CD4-positive, alpha-beta memory T cell (primary cell): ENCODE results near the gene SENP3. TPM values are rescaled to one million over a fixed set of nuclear protein-coding genes. Genes with fewer than 3 reads are reported as not detected.
A peak's percentile ranks its signal among the peaks of the same experiment; 100 is the strongest.

Source experiments
- CTCF ChIA-PET: fragments of 350-600 bp; sonication (Branson Sonifier 250); formaldehyde crosslinking; loops from one replicate; lab custom pipeline; 2021; ENCODE audit warnings: inconsistent platforms; ENCODE audit not compliant: partially characterized antibody; lab: Charles Lee
- POLR2A ChIA-PET: fragments of 350-600 bp; sonication (Branson Sonifier 250); formaldehyde crosslinking; loops from one replicate; lab custom pipeline; 2021; ENCODE audit not compliant: partially characterized antibody; lab: Charles Lee
- DNase-seq, 5 donors: peaks; one replicate each; pipeline versions ENCODE4 v3.0.0 to v3.0.0-alpha.2; 2020 to 2022; ENCODE audit warnings: mixed read lengths in 1 of 5
- H3K27ac ChIP-seq: one replicate; pipeline ENCODE4 v1.7.0; 2013; ENCODE audit warnings: low read depth, low read length
- H3K27me3 ChIP-seq: 2 replicates; pipeline ENCODE4 v1.7.0; 2013; ENCODE audit warnings: mild to moderate bottlenecking, low read length, moderate library complexity; ENCODE audit not compliant: insufficient read depth
- H3K36me3 ChIP-seq: 2 replicates; pipeline ENCODE4 v1.7.0; 2013; ENCODE audit warnings: mild to moderate bottlenecking, low read length, moderate library complexity; ENCODE audit not compliant: insufficient read depth
- H3K4me1 ChIP-seq: 2 replicates; pipeline ENCODE4 v1.7.0; 2013; ENCODE audit warnings: mild to moderate bottlenecking, low read length, moderate library complexity; ENCODE audit not compliant: insufficient read depth
- H3K4me3 ChIP-seq, 2 donors: one replicate each; pipeline ENCODE4 v1.7.0; 2013; ENCODE audit warnings: low read length in 2 of 2, mild to moderate bottlenecking in 1 of 2
- H3K9me3 ChIP-seq, 2 donors: one replicate each; pipeline ENCODE4 v1.7.0; 2013; ENCODE audit warnings: low read length in 2 of 2, control low read depth in 1 of 2; ENCODE audit not compliant: control insufficient read depth in 1 of 2
- H3K27ac Mint-ChIP-seq, 7 donors: one replicate each; pipeline ENCODE4 v1.8.0; 2020 to 2021; ENCODE audit warnings: mixed read lengths in 7 of 7, mild to moderate bottlenecking in 6 of 7, inconsistent platforms in 3 of 7, moderate library complexity in 3 of 7
- H3K27me3 Mint-ChIP-seq, 2 donors: one replicate each; pipeline ENCODE4 v1.8.0; 2020 to 2021; ENCODE audit warnings: mixed read lengths in 2 of 2
- H3K36me3 Mint-ChIP-seq, 2 donors: one replicate each; pipeline ENCODE4 v1.8.0; 2020 to 2021; ENCODE audit warnings: mixed read lengths in 2 of 2, inconsistent platforms in 1 of 2, mild to moderate bottlenecking in 1 of 2
- H3K4me1 Mint-ChIP-seq, 4 donors: one replicate each; pipeline ENCODE4 v1.8.0; 2020 to 2021; ENCODE audit warnings: mixed read lengths in 4 of 4, mild to moderate bottlenecking in 1 of 4
- H3K4me3 Mint-ChIP-seq, 8 donors: one replicate each; pipeline ENCODE4 v1.8.0; 2020 to 2021; ENCODE audit warnings: mixed read lengths in 8 of 8, mild to moderate bottlenecking in 7 of 8, moderate library complexity in 6 of 8, inconsistent platforms in 3 of 8
- H3K9me3 Mint-ChIP-seq, 8 donors: one replicate each; pipeline ENCODE4 v1.8.0; 2020 to 2021; ENCODE audit warnings: mixed read lengths in 8 of 8, mild to moderate bottlenecking in 5 of 8, inconsistent platforms in 3 of 8, moderate library complexity in 1 of 8
- intact Hi-C: fragments of 100-400 bp; cut with micrococcal nuclease; formaldehyde crosslinking; loops from one replicate; pipeline ENCODE4 v1.15.1; 2023
- polyA plus RNA-seq, 2 donors: library from polyadenylated mRNA; unstranded; fragments of 300-500 nt; fragmentation: Illumina TruSeq; gene quantifications; one replicate each; pipeline ENCODE4 v1.2.3, GENCODE V29; 2021
- total RNA-seq, 2 experiments: library from RNA; stranded (reverse); gene quantifications; one replicate each; pipeline ENCODE4 v1.2.3, GENCODE V29; 2021

The SENP3 gene
- total RNA-seq (10 to 100 TPM; 37.7 to 40.1 TPM), polyA plus RNA-seq (10 to 100 TPM; 13.1 to 15.5 TPM)

DNA sequence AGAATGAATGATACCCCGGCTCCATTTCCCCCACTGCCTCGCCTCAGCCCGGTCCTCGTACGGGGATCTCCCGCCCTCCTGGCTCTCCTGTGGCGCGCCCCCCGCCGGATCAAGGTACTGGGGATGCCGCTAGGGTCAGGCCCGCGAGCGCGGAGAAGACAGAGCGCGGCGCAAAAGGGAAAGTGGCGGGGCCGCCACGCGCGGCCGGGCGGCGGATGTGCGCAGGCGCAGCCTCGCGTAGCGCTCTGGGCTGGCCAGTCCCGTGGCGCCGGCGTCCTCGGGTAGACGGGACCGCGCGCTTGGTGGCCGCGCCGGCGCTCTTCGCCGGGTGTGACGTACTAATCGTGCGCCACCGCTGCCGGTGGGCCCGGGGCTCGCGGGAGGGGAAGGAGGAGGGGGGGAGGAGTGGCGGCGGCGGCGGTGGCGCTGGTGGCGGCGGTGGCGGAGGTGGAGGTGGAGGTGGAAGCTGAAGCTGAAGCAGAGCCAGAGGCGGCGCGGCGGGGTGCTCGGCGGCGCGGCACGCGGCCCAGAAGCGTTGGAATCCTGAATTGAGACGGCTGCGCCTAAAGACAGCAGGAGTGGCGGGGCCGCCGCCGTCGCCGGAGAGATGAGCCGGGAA is at the start of gene SENP3:
Gene SENP3 (plus strand): TSS at position 331 of the 619 bp plus-strand sequence. CDS start 1,158 bp downstream, outside the sequence.
- H3K27ac ChIP-seq: peak within 1 kb of the TSS; percentile 96
- Mint-ChIP-seq H3K27me3 (no peaks in the 10 kb centered on the region), H3K4me1 (peaks cover 22 to 32% (median 29%) of the 10 kb centered on the region in 4 donors), H3K4me3 (peak within 1 kb of the TSS; percentile 89 to 98 (median 94)), H3K27ac (peak within 1 kb of the TSS; percentile 95 to 99 (median 97)), H3K36me3 (peaks cover 11 to 34% of the 10 kb centered on the region in 2 donors), H3K9me3 (no peaks in the 10 kb centered on the region)
- no peaks in the 10 kb centered on the region for H3K27me3 ChIP-seq
- peaks cover 25% of the 10 kb centered on the region for H3K36me3 ChIP-seq
- H3K4me3 ChIP-seq: peak within 1 kb of the TSS; percentile 72 to 84
- H3K4me1 ChIP-seq: peaks cover 37% of the 10 kb centered on the region
- intact Hi-C loops: loop anchor here (1.0 kb wide), 11 partner anchors 11 to 281 kb away; partner anchors contain the start of genes MPDU1 and WRAP53
- no peaks in the 10 kb centered on the region for H3K9me3 ChIP-seq
- POLR2A ChIA-PET: interaction anchor here (0.6 to 7.8 kb wide), 27 partner anchors 9 to 659 kb away, joined by 3 to 72 read pairs (median 8); partner anchors contain the start of genes ACAP1, DVL2, MPDU1 and POLR2A
- peak; percentile 89 to 93 (median 91) for DNase-seq
- CTCF ChIA-PET: interaction anchor here (0.6 to 4.9 kb wide), 42 partner anchors 9 to 516 kb away, joined by 3 to 173 read pairs (median 6); partner anchors contain the start of genes ACAP1, CD68, PLSCR3 and SOX15

DNA sequence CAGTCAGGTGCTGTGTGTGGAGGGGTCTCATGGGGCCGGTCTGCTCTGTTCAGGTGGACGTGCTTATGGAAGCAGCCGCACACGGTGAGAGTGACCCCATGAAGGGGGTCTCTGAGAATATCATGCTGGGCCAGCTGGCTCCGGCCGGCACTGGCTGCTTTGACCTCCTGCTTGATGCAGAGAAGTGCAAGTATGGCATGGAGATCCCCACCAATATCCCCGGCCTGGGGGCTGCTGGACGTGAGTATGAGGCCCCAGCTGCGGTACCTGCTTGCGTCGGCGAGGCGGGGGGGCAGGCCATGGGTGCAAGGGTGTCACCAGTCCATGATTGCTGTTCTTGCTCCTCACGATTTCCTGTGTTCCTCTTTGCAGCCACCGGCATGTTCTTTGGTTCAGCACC is 49.6 kb upstream of the SENP3 start:
- no peak for DNase-seq
- H3K4me1 Mint-ChIP-seq: peaks cover 0 to 2% (median under 1%) of the 10 kb centered on the region in 4 donors
- Histone ChIP-seq H3K9me3 (no peaks in the 10 kb centered on the region), H3K36me3 (peaks cover 54% of the 10 kb centered on the region), H3K4me1 (no peaks in the 10 kb centered on the region), H3K27me3 (no peaks in the 10 kb centered on the region), H3K27ac (no peak overlapping the region), H3K4me3 (no peak overlapping the region)
- intact Hi-C loops: no loop called here
- CTCF ChIA-PET: interaction anchor here (1.4 to 6.9 kb wide), 4 partner anchors 15 to 48 kb away, joined by 5 to 173 read pairs (median 27); partner anchors contain the start of genes SENP3, TNFSF12 and TNFSF13
- H3K27me3 Mint-ChIP-seq: no peaks in the 10 kb centered on the region
- no peaks in the 10 kb centered on the region for H3K9me3 Mint-ChIP-seq
- H3K36me3 Mint-ChIP-seq: peaks cover 48 to 73% of the 10 kb centered on the region in 2 donors
- peak overlapping the region in 1 of 7 donors; percentile 43 for H3K27ac Mint-ChIP-seq
- H3K4me3 Mint-ChIP-seq: no peak overlapping the region
- POLR2A ChIA-PET: interaction anchor here (1.0 to 1.6 kb wide), 2 partner anchors 57 to 75 kb away, joined by 3 read pairs; no protein-coding TSS in a partner anchor

DNA sequence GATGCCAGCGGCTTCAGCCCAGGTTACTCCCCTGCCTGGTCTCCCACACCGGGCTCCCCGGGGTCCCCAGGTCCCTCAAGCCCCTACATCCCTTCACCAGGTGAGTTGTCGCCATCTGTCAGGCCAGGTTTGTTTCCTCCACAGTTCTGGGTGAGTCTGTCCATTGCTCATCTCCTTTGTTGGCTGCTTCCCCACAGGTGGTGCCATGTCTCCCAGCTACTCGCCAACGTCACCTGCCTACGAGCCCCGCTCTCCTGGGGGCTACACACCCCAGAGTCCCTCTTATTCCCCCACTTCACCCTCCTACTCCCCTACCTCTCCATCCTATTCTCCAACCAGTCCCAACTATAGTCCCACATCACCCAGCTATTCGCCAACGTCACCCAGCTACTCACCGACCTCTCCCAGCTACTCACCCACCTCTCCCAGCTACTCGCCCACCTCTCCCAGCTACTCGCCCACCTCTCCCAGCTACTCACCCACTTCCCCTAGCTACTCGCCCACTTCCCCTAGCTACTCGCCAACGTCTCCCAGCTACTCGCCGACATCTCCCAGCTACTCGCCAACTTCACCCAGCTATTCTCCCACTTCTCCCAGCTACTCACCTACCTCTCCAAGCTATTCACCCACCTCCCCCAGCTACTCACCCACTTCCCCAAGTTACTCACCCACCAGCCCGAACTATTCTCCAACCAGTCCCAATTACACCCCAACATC is 48.7 kb upstream of the SENP3 start:
- H3K27ac ChIP-seq: no peak overlapping the region
- H3K4me1 Mint-ChIP-seq: peaks cover 0 to 2% (median under 1%) of the 10 kb centered on the region in 4 donors
- H3K36me3 ChIP-seq: peaks cover 54% of the 10 kb centered on the region
- no peak overlapping the region for H3K4me3 Mint-ChIP-seq
- H3K4me3 ChIP-seq: no peak overlapping the region
- peaks cover 46 to 67% of the 10 kb centered on the region in 2 donors for H3K36me3 Mint-ChIP-seq
- H3K27ac Mint-ChIP-seq: peak overlapping the region in 3 of 7 donors; percentile 43 to 59 (median 52)
- no peaks in the 10 kb centered on the region for H3K4me1 ChIP-seq
- H3K27me3 ChIP-seq: no peaks in the 10 kb centered on the region
- POLR2A ChIA-PET: interaction anchor here (0.7 to 4.8 kb wide), 10 partner anchors 10 to 173 kb away, joined by 3 to 40 read pairs (median 4); partner anchors contain the start of genes POLR2A, SENP3 and ZBTB4
- intact Hi-C loops: no loop called here
- H3K9me3 Mint-ChIP-seq: no peaks in the 10 kb centered on the region
- H3K9me3 ChIP-seq: no peaks in the 10 kb centered on the region
- DNase-seq: no peak
- CTCF ChIA-PET: interaction anchor here (0.6 to 6.9 kb wide), 21 partner anchors 9 to 233 kb away, joined by 3 to 173 read pairs (median 6); partner anchors contain the start of genes SENP3, SOX15, TMEM102 and TNFSF12
- H3K27me3 Mint-ChIP-seq: no peaks in the 10 kb centered on the region

DNA sequence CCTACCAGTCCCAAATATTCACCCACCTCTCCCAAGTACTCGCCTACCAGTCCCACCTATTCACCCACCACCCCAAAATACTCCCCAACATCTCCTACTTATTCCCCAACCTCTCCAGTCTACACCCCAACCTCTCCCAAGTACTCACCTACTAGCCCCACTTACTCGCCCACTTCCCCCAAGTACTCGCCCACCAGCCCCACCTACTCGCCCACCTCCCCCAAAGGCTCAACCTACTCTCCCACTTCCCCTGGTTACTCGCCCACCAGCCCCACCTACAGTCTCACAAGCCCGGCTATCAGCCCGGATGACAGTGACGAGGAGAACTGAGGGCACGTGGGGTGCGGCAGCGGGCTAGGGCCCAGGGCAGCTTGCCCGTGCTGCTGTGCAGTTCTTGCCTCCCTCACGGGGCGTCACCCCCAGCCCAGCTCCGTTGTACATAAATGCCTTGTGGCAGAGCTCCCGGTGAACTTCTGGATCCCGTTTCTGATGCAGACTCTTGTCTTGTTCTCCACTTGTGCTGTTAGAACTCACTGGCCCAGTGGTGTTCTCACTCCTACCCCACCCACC is 47.8 kb upstream of the SENP3 start:
- DNase-seq: no peak
- intact Hi-C loops: loop anchor here (1.0 kb wide), 2 partner anchors 47 to 75 kb away; partner anchors contain the start of gene SENP3
- Histone ChIP-seq H3K4me1 (no peaks in the 10 kb centered on the region), H3K36me3 (peaks cover 51% of the 10 kb centered on the region), H3K27me3 (no peaks in the 10 kb centered on the region), H3K9me3 (no peaks in the 10 kb centered on the region), H3K27ac (no peak overlapping the region), H3K4me3 (no peak overlapping the region)
- Mint-ChIP-seq H3K4me3 (peak overlapping the region in 1 of 8 donors; percentile 35), H3K27ac (peak overlapping the region in 2 of 7 donors; percentile 43 to 59), H3K9me3 (no peaks in the 10 kb centered on the region), H3K36me3 (peaks cover 36 to 58% of the 10 kb centered on the region in 2 donors), H3K4me1 (peaks cover 0 to 2% (median under 1%) of the 10 kb centered on the region in 4 donors), H3K27me3 (no peaks in the 10 kb centered on the region)
- POLR2A ChIA-PET: interaction anchor here (0.6 to 4.8 kb wide), 16 partner anchors 10 to 174 kb away, joined by 3 to 40 read pairs (median 4); partner anchors contain the start of genes POLR2A, SENP3, TP53 and WRAP53
- CTCF ChIA-PET: interaction anchor here (0.7 to 6.9 kb wide), 36 partner anchors 9 to 234 kb away, joined by 3 to 173 read pairs (median 6); partner anchors contain the start of genes ACAP1, SENP3, SOX15 and TMEM102

DNA sequence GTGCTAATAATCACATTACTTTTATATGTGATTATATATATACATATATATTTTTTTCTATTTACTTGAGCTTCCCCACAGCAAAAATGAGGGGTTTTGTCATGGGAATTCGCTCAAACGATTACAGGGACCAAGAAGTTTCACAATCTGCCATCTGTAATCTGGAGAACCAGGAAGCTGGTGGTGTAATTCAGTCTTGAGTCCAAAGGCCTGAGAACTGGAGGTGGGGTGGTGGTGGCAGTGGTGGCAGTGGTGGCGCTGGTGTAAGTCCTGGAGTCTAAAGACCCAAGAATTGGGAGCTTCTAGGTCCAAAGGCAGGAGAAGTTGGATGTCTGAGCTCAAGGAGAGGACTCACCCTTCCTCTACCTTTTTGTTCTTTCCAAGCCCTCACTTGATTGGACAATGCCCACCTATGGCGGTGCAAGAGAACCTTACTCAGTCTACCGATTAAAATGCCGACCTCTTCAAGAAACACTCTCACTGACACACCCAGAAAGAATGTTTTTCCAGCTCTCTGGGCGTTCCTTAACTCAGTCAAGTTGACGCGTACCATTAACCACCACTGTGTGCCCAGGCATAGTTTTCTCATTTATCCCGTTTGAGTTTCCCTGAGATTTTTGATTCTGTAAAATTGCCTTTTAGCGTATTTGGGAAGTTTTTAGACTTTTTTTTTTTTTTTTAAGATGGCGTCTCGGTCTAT is 45.7 kb upstream of the SENP3 start:
- Mint-ChIP-seq H3K36me3 (peaks cover 21 to 37% of the 10 kb centered on the region in 2 donors), H3K9me3 (no peaks in the 10 kb centered on the region), H3K27ac (peak overlapping the region in 4 of 7 donors; percentile 17 to 74 (median 50)), H3K27me3 (no peaks in the 10 kb centered on the region), H3K4me1 (peaks cover 0 to 2% (median 0%) of the 10 kb centered on the region in 4 donors), H3K4me3 (no peak overlapping the region)
- H3K4me3 ChIP-seq: no peak overlapping the region
- no peak overlapping the region for H3K27ac ChIP-seq
- peaks cover 31% of the 10 kb centered on the region for H3K36me3 ChIP-seq
- no peaks in the 10 kb centered on the region for H3K27me3 ChIP-seq
- intact Hi-C loops: loop anchor here (1.0 kb wide), 1 partner anchor 172 kb away; the partner anchor contains the start of gene WRAP53
- no peaks in the 10 kb centered on the region for H3K9me3 ChIP-seq
- POLR2A ChIA-PET: interaction anchor here (0.6 to 4.8 kb wide), 5 partner anchors 31 to 172 kb away, joined by 3 to 40 read pairs (median 7); partner anchors contain the start of genes SENP3, TP53 and WRAP53
- CTCF ChIA-PET: interaction anchor here (0.8 to 6.9 kb wide), 18 partner anchors 8 to 267 kb away, joined by 3 to 173 read pairs (median 7); partner anchors contain the start of genes ACAP1, SENP3, SOX15 and TMEM102
- no peaks in the 10 kb centered on the region for H3K4me1 ChIP-seq
- no peak for DNase-seq

DNA sequence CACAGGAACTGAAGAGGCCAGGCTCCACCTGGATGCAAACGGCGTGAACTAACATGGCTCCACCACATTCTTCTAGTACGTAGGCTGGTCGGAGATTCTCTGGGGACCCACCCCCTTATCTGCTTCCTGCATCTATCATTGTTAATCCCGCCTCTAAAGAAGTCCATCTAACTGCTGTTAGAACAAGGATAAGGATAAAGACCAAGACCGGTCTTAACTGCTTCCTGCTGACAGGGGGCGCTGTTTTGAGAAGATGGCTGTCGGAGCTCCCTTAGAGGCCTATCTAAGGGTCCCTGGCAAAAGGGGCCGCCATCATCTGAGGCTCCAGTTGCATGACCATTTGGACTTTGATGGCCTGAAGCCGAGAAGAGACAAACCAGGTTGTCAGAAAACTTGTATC is 38.7 kb upstream of the SENP3 start:
- POLR2A ChIA-PET: interaction anchor here (1.2 kb wide), 3 partner anchors 9 to 61 kb away, joined by 3 to 16 read pairs (median 4); partner anchors contain the start of genes MPDU1 and SENP3
- CTCF ChIA-PET: interaction anchor here (0.6 to 6.1 kb wide), 12 partner anchors 8 to 156 kb away, joined by 3 to 64 read pairs (median 4); partner anchors contain the start of gene SENP3

More for the DNA sequence above, 38.7 kb upstream of the SENP3 start:
- H3K4me3 Mint-ChIP-seq: peak overlapping the region in 1 of 8 donors; percentile 49
- Histone ChIP-seq H3K27me3 (no peaks in the 10 kb centered on the region), H3K36me3 (no peaks in the 10 kb centered on the region), H3K9me3 (no peaks in the 10 kb centered on the region), H3K4me3 (no peak overlapping the region), H3K4me1 (peaks cover 4% of the 10 kb centered on the region), H3K27ac (no peak overlapping the region)
- H3K36me3 Mint-ChIP-seq: no peaks in the 10 kb centered on the region
- H3K27me3 Mint-ChIP-seq: no peaks in the 10 kb centered on the region
- H3K27ac Mint-ChIP-seq: peak overlapping the region in 3 of 7 donors; percentile 17 to 57 (median 45)
- intact Hi-C loops: loop anchor here (1.0 kb wide), 1 partner anchor 38 kb away; the partner anchor contains the start of gene SENP3
- DNase-seq: peak; percentile 43 to 60 (median 54)
- H3K4me1 Mint-ChIP-seq: peaks cover 3 to 6% (median 4%) of the 10 kb centered on the region in 4 donors
- peaks cover 0 to 8% (median 2%) of the 10 kb centered on the region in 8 donors for H3K9me3 Mint-ChIP-seq
